ENCODE results near the gene CD3G. TPM values are rescaled to one million over a fixed set of nuclear protein-coding genes. Genes with fewer than 3 reads are reported as not detected.
"Not testable (repeated sequence)": the region's sequence is repeated elsewhere in the genome, so short reads cannot be mapped to it uniquely, and the experiment has no call there.

CD3G gene
- total RNA-seq, 2 experiments from 2014 or later, result 102 to 109 TPM

- Histone ChIP-seq H3K4me3 (ENCODE audit: low read length) (peak overlapping the region; percentile 97), H3K9me3 (ENCODE audit: control insufficient read depth in 1 of 2, insufficient read depth in 1 of 2, low read length in 2 of 2) (no peaks in the 10 kb centered on the region), H3K36me3 (ENCODE audit: insufficient read depth, low read length) (peaks cover 34% of the 10 kb centered on the region), H3K4me1 (ENCODE audit: insufficient read depth, low read length) (peaks cover 46% of the 10 kb centered on the region), H3K27ac (ENCODE audit: low read depth in 1 of 2, low read length in 2 of 2) (peak overlapping the region; percentile 90 to 93), H3K27me3 (ENCODE audit: control insufficient read depth in 1 of 2, insufficient read depth in 2 of 2, low read length in 2 of 2) (no peaks in the 10 kb centered on the region)
- H3K27me3 Mint-ChIP-seq, result no peaks in the 10 kb centered on the region
- peak overlapping the region; percentile 96 for H3K27ac Mint-ChIP-seq
- ATAC-seq (ENCODE audit: poor library complexity), result no peak
- intact Hi-C loops (cut with DNase I, micrococcal nuclease), result loop anchor here (1.0 to 5.0 kb wide), 5 partner anchors 34 to 255 kb away; partner anchors contain the start of genes KMT2A (in 1 of the 2) and UBE4A (in 1 of the 2)
- H3K4me1 Mint-ChIP-seq (ENCODE audit: low read depth), result peaks cover 78% of the 10 kb centered on the region
- POLR2A ChIA-PET, result interaction anchor here (0.5 to 2.1 kb wide), 8 partner anchors 10 to 181 kb away, joined by 3 to 24 read pairs (median 3); partner anchors contain the start of genes CD3E, KMT2A and UBE4A
- H3K4me3 Mint-ChIP-seq, result peak overlapping the region; percentile 93
- no peak for TF ChIP-seq CTCF (IDR thresholded peaks at IDR 0.05)
- no peak for DNase-seq
- CTCF ChIA-PET, result interaction anchor here (0.7 to 6.5 kb wide), 7 partner anchors 29 to 204 kb away, joined by 3 to 30 read pairs (median 3); partner anchors contain the start of gene KMT2A
- H3K36me3 Mint-ChIP-seq (ENCODE audit: low read depth), result peaks cover 53% of the 10 kb centered on the region
- no peaks in the 10 kb centered on the region for H3K9me3 Mint-ChIP-seq
Observed at GRCh38 chr11:118401880-118402590, 57.9 kb downstream of the CD3G start.

- H3K4me1 ChIP-seq (ENCODE audit: insufficient read depth, low read length), result peaks cover 46% of the 10 kb centered on the region
- intact Hi-C loops (cut with DNase I, micrococcal nuclease), result loop anchor here (5.0 kb wide), 3 partner anchors 40 to 255 kb away; partner anchors contain the start of gene UBE4A (in 1 of the 2)
- not testable (repeated sequence) for H3K9me3 Mint-ChIP-seq; H3K9me3 ChIP-seq (ENCODE audit: control insufficient read depth in 1 of 2, insufficient read depth in 1 of 2, low read length in 2 of 2); DNase-seq; H3K27me3 ChIP-seq (ENCODE audit: control insufficient read depth in 1 of 2, insufficient read depth in 2 of 2, low read length in 2 of 2); H3K27ac ChIP-seq (ENCODE audit: low read depth in 1 of 2, low read length in 2 of 2); H3K27me3 Mint-ChIP-seq; ATAC-seq (ENCODE audit: poor library complexity)
- Mint-ChIP-seq H3K4me1 (ENCODE audit: low read depth) (peaks cover 75% of the 10 kb centered on the region), H3K4me3 (peak overlapping the region; percentile 93), H3K27ac (peak overlapping the region; percentile 96), H3K36me3 (ENCODE audit: low read depth) (peaks cover 53% of the 10 kb centered on the region)
- CTCF ChIA-PET, result interaction anchor here (0.7 to 6.5 kb wide), 7 partner anchors 30 to 204 kb away, joined by 3 to 30 read pairs (median 3); partner anchors contain the start of gene KMT2A
- POLR2A ChIA-PET, result interaction anchor here (0.6 to 2.1 kb wide), 6 partner anchors 24 to 182 kb away, joined by 3 to 24 read pairs (median 3); partner anchors contain the start of genes CD3E, KMT2A and UBE4A
- peaks cover 35% of the 10 kb centered on the region for H3K36me3 ChIP-seq (ENCODE audit: insufficient read depth, low read length)
- H3K4me3 ChIP-seq (ENCODE audit: low read length), result peak overlapping the region; percentile 97
Observed at GRCh38 chr11:118402594-118402993, 58.5 kb downstream of the CD3G start.

Other genes with a start within 250 kb of the CD3G start
- not detected for gene SCN4B, start 191.5 kb upstream of the CD3G start, total RNA-seq
- not detected for gene SCN2B, start 167.7 kb upstream of the CD3G start, total RNA-seq
- 10 to 100 TPM; 26.7 to 30.3 TPM for gene JAML, start 119.3 kb upstream of the CD3G start, total RNA-seq
- 10 to 100 TPM; 29.0 to 30.2 TPM for gene MPZL3, start 92.0 kb upstream of the CD3G start, total RNA-seq
- gene MPZL2, start 80.0 kb upstream of the CD3G start, total RNA-seq, result 1 to 10 TPM in 1 of 2 experiments, under 1 TPM in 1; 0.95 to 1.8 TPM
- gene CD3E, start 39.6 kb upstream of the CD3G start, total RNA-seq, result 100 to 1,000 TPM; 483 to 515 TPM
- 100 to 1,000 TPM; 265 to 274 TPM for gene CD3D, start 1.6 kb upstream of the CD3G start, total RNA-seq
- 10 to 100 TPM; 40.1 to 43.0 TPM for gene UBE4A, start 15.3 kb downstream of the CD3G start, total RNA-seq
- 100 to 1,000 TPM; 147 to 153 TPM for gene ATP5MG, start 57.3 kb downstream of the CD3G start, total RNA-seq
- gene KMT2A, start 92.1 kb downstream of the CD3G start, total RNA-seq, result 100 to 1,000 TPM; 135 to 140 TPM
- under 1 TPM; 0.30 to 0.56 TPM for gene TTC36, start 183.1 kb downstream of the CD3G start, total RNA-seq
- 10 to 100 TPM; 18.3 to 18.5 TPM for gene TMEM25, start 186.8 kb downstream of the CD3G start, total RNA-seq
- gene IFT46, start 221.6 kb downstream of the CD3G start, total RNA-seq, result 1 to 10 TPM; 4.9 to 6.3 TPM
- 10 to 100 TPM; 73.7 to 78.6 TPM for gene ARCN1, start 228.1 kb downstream of the CD3G start, total RNA-seq

Data from CD4-positive, alpha-beta T cell (primary cell).